ENCODE measurements around the gene DDX10.

Gene DDX10

DNA sequence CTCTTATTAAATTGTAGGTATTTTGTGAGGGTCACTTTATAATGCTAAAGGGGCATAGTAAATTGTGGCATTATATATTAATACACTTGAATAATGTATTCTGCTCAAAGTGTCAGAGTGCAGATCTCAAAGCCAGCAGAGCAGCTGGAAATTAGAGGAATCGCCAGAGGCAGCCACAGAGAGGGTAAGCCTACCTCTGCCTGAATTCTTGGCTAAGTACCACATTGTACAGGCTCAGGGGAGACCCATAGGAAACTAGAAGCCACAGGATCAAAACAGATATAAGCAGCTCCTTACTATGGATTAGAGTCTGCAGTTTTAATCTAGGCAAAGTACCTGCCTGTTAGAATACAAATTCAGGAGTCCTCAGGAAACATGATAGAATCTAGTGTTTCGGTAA lies 249.3 kb downstream of the DDX10 start:
- DNase-seq, result no peak

- DNase-seq, result no peak
Observed at GRCh38 chr11:108914981-108915380, 250.1 kb downstream of the DDX10 start.

DNA sequence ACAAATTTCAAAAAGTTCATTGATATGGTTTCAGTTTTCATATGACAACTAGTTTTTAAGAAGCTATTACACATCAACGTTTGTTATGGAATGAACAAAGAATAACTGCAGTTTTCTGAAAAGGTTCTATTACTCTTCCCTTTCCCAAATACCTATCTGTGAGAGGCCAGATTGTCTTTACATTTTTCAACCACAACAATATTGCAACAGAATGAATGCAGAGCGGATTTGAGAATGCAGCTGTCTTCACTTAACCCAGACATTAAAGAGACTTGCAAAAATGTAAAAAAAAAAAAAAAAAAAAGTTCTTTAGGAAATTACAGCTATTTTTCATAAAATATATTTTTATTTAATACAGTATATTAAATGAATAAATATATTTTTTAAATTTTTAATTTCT lies 250.8 kb downstream of the DDX10 start:
- no peak for DNase-seq

DNA sequence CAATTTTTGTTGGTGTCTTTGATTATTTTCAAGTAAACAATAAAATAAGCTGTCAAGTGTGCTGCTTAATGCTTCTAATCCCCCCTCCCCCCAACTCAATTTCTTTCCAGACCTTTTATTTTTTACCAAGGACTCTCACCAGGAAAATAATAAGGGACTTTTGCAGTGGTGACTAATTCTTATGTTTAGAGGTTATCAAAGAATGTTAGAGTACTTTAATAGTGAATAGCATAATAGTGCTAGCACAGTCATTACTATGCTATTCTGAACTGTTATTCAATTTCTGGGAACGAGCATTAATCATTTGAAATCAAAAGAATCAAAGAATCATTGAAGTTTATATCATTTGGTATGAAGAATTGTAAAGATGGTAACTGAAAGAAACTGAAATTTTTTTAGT lies 251.4 kb downstream of the DDX10 start:
- no peak for DNase-seq

DNA sequence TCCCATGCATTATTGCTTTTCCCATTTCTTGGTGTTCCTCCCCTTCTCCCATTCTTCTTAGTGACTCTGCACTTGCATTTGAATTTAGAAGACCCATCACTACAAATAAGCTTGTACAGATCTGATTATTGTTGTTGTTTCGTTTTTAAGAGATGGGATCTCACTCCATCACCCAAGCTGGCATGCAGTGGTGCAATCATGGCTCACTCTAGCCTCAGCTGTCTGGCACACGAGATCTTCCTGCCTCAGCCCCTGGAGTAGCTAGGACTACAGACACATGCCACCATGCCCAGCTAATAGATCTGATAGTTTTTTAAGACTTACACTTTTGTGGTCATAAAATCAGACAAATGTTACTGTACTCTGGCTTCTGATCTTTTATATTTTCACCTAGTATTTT lies 252.1 kb downstream of the DDX10 start:
- no peak for DNase-seq

DNA sequence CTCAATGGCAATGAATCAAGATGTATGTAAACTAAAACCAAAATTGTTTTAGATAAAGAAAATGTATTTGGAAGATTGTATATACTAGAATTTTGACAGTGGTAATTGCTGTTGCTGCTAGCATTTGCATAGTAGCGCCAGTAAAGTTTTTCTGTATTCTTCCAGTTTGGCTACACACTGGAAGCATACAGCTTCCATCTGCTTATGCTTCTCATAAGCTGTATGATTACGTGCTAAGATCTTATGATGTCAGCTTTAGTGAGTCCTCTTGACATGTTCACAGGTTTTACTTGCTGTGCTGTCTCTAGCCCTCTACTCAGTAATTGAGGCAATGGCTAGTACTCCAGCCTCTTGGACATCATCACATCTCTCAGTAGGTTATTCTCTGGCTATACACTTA lies 256.3 kb downstream of the DDX10 start:
- DNase-seq, result no peak

- DNase-seq, result no peak
Observed at GRCh38 chr11:108922241-108922640, 257.4 kb downstream of the DDX10 start.

- DNase-seq, result no peak
Observed at GRCh38 chr11:108923413-108923812, 258.5 kb downstream of the DDX10 start.

DNA sequence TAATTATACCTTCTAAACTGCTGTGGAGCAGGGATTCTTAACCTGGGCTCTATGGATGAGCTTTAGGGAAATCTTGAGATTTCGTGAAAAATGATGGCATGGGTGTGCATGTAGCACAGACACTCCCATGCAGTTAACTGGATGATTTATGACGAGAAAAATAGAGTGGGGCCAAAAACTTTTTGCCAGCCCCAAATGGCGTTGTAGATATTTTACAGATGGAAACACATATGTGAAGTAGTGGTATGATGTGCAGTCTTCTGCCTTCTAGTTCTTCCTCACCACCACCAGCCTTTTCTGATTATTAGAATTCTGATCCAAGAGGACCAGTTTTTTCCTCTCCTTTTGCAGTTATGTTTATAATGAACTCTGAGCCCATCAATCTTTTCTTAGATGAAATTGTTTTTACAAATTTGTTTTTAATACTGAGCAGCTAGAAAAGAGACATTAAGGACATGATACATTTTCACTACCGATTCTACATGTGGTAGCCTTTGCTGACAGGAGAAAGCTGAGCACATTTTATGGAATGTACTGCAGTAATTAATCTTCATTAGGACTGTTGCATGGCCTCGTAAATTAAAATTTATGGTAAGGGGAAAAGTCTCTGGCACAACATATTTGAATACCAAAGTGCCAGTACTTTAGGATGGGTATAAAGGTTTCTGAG lies 261.4 kb downstream of the DDX10 start:
- no peak for DNase-seq

GRCh38 chr11:108926841-108927577 lies 262.1 kb downstream of the DDX10 start:
- no peak for DNase-seq

DNA sequence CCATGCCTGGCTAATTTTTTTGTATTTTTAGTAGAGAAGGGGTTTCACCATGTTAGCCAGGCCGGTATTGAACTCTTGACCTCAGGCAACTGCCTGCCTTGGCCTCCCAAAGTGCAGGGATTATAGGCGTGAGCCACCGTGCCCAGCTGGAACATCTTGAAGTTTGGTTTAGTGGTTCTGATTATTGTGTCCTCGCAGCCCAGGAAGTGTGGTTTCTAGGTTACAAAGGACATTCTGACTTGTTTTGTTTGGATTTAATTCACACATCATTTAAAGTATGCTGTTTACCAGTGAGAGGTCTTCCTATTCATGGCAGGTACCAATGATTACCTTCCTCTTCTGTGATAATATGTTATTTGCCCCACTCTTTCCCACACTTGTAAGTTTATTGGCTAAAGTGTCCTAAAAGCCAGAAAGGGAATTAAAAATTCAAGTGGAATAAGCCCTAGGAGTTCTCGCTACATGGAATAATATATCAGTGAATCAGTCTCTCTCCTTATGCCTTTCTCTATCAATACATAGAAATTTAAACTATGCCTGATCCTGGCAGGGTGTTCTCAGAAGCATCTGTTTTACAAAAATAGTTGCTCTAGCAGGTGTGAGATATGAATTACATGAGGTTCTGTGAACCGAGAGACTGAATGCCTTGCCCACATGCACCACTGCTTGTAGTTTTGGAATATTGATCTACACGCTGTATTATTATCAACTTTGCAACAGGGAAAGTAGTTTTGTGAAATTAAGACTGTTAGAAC lies 263.1 kb downstream of the DDX10 start:
- no peak for DNase-seq

DNA sequence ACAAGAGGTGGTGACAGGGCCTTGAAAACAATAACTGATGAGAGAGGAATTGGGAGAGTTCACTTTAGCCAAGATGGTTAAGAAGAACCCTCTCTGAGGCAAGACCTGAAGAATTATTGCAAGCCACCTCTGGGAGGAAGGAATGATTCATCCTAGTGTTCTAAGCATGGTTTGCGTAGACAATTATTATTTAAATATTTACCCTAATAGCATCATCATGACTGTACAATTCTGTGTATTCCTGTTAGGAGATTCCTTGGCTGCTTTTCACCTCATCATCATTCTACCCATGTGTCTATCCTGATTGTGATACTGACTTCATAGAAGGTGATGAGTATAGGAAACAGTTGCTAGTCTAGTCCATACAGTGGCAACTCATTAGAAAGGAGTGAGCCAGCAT lies 264.4 kb downstream of the DDX10 start:
- DNase-seq, result no peak

GRCh38 chr11:108931168-108931567 lies 266.3 kb downstream of the DDX10 start:
- DNase-seq, result no peak

GRCh38 chr11:108933630-108934029 lies 268.8 kb downstream of the DDX10 start:
- DNase-seq, result no peak

GRCh38 chr11:108934289-108934688 lies 269.4 kb downstream of the DDX10 start:
- no peak for DNase-seq

GRCh38 chr11:108934696-108935095 lies 269.8 kb downstream of the DDX10 start:
- DNase-seq, result no peak

- no peak for DNase-seq
Observed at GRCh38 chr11:108937746-108938145, 272.9 kb downstream of the DDX10 start.

DNA sequence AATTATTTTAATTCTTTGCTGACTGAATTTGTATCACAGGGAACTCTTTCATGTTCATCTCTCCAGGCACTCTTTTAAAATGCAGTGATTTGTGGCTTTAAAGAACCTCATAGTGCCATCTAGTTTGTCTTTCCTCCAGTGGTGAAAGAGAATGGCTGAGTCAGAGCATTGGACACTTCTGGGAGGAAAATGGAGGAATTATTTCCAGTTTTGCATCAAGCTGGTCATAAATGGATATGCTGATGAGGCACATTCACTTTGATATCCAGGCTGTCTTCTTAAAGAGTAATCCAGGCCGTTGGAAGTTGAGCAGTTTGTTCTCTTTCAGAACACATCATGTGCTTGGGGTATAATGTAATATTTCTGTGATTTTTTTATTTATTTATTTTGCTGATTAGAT lies 273.7 kb downstream of the DDX10 start:
- no peak for DNase-seq

DNA sequence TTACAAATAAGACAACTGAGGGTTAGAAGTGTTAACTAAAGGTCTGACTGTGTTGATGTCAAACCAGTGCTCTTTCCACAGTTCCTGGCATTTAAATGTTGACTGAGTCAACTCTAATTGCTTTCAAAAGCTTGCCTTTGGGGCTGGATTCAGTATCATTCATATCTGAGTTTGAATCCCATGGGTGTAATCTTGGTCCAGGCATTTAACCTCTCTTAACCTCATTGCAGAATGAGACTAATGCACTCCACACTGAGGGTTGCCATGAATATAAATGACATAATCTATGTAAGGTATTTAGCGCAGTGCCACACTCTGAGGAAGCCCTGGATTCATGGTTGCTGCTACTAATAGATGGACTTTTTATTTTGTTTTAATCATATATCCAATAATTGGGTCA lies 274.3 kb downstream of the DDX10 start:
- no peak for DNase-seq

- DNase-seq, result no peak
Observed at GRCh38 chr11:108943853-108944252, 279.0 kb downstream of the DDX10 start.

DNA sequence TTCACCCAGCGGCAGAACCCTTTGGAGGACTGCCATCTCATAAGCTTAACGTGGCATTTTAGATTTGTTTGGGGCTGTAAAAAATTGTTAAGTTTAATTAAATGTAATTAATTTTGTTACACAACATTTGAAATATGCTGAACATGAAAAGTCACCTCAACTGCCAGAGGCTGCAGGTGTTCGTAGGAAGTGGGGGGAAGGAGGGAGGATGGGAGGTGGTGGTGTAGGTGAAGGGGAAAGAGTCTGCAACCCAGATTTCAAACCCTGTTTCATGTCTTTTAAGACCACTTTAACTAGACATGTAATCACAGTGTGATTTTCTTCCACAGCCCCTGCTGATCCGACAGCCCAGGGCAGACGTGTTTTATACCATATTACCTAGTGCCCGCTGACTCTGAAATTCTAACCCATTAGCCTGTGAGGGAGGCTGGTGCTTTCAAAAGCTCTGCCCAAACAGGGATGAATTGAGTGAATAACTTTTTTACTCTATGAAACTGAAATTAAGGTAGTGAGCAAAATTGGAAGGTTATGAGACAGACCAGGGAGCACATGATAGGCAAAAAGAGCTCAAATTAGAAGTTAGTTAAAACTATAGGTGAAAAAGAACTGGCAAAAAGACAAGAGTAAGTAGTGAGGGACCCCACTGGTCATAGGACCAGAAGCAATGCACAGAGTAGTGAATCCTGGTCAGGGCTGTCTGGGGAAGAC lies 279.8 kb downstream of the DDX10 start:
- no peak for DNase-seq

DNA sequence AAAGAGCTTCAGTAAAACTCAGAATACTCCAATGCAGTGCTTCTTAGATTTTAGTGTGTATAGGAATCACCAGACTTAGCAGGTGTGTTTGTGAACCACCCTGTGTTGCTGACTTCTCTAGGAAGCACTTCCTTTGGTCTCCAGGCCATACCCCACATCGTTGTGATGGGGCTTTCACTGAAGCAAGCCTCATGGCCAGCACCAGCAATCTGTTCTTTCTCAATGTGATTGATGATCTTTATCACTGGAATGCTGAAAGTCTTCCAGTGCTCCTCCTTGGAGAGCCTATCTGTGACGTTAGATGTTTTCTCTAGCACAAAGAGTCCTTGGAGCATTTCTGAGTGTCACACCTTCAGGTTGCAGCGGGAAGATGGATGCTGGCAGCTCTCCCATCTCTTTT lies 280.5 kb downstream of the DDX10 start:
- DNase-seq, result no peak

All from activated CD4-positive, alpha-beta T cell treated with anti-CD3 and anti-CD28 coated beads, Interleukin-10, Interleukin-2, amounts not matched to agents 100 ng/mL and 50 ng/mL, durations not matched to agents 16 hours and 8 hours (primary cell).